WI38 (cell line): ENCODE results near the gene PDE4D.
A peak's percentile ranks its signal among the peaks of the same experiment; 100 is the strongest.

Source experiments
- H3K4me3 ChIP-seq: 2 replicates; pipeline ENCODE4 v1.5.1; 2011; ENCODE audit warnings: low read depth, mild to moderate bottlenecking, control low read depth, low read length
- TF ChIP-seq, protein P1 (sequence below): IDR thresholded peaks from 2 replicates; pipeline ENCODE4 v1.5.1; 2012; ENCODE audit warnings: low read depth, mild to moderate bottlenecking, control low read depth, low read length

PDE4D gene

GRCh38 chr5:59807806-59808205 is 85.7 kb downstream of the PDE4D start:
- TF ChIP-seq, protein P1, sequence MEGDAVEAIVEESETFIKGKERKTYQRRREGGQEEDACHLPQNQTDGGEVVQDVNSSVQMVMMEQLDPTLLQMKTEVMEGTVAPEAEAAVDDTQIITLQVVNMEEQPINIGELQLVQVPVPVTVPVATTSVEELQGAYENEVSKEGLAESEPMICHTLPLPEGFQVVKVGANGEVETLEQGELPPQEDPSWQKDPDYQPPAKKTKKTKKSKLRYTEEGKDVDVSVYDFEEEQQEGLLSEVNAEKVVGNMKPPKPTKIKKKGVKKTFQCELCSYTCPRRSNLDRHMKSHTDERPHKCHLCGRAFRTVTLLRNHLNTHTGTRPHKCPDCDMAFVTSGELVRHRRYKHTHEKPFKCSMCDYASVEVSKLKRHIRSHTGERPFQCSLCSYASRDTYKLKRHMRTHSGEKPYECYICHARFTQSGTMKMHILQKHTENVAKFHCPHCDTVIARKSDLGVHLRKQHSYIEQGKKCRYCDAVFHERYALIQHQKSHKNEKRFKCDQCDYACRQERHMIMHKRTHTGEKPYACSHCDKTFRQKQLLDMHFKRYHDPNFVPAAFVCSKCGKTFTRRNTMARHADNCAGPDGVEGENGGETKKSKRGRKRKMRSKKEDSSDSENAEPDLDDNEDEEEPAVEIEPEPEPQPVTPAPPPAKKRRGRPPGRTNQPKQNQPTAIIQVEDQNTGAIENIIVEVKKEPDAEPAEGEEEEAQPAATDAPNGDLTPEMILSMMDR = no peak
- no peak overlapping the region for H3K4me3 ChIP-seq

- TF ChIP-seq, protein P1 = no peak
- no peak overlapping the region for H3K4me3 ChIP-seq
These were observed 93.1 kb downstream of the PDE4D start for GRCh38 chr5:59800347-59800893.

DNA sequence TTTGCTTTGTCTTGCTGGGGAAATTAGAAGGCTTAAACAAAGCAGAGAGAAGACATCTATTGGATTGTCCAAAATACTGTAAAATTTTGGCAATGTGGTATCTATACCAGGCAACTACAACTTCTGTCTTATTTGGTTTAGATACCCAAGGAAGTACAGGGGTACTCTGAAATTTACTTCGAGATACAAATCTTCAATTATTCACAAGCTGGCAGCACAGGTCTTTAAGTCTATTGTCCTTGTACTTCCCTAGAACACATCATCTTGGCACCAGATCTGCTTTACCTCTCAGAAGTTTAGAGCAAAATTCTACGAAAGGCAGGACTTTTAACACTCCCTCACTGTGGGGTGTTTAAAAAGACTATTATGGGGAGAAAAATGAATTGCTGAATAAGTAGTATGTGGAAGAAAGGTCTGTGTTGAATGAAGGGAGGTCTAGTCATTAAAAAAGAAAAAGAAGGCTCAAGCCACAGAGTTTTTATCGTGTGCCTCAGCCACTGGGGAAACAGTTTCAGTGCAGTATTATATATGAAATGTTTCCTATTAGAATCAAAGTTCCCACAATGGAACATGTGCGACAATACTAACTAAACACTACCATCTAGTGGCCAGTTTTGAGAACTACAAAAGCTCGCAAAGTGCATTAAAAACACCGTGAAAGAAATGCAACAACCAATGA is 93.7 kb downstream of the PDE4D start:
- H3K4me3 ChIP-seq = no peak overlapping the region

GRCh38 chr5:59798862-59799667 is 94.5 kb downstream of the PDE4D start:
- no peak overlapping the region for H3K4me3 ChIP-seq
- TF ChIP-seq, protein P1 = no peak

More for the DNA sequence above, 93.7 kb downstream of the PDE4D start:
- TF ChIP-seq, protein P1 = peak; percentile 50

- TF ChIP-seq, protein P1 = no peak
- H3K4me3 ChIP-seq = no peak overlapping the region
These were observed 98.4 kb downstream of the PDE4D start for GRCh38 chr5:59795141-59795540.

GRCh38 chr5:59792983-59793585 is 100.4 kb downstream of the PDE4D start:
- no peak overlapping the region for H3K4me3 ChIP-seq
- TF ChIP-seq, protein P1 = no peak

DNA sequence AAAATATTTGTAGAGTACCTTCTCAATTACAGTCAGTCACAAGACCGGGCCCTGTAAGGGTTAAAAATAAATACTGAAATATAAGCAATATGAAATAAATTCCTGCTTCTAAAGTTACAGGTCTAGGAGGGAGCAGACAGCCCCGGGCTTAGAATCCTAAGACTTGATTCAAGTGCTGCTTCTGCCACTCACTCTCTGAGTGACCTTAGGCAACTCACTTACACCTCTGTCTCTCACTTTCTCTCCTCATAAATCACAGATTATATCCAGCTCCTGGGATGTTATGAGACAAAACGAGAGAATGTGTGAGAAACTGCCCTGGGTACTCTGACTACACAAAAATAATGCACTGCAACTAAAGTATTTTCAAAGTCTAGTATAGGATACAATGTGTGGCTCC is 101.9 kb downstream of the PDE4D start:
- TF ChIP-seq, protein P1 = no peak

More for the DNA sequence above, 101.9 kb downstream of the PDE4D start:
- H3K4me3 ChIP-seq = no peak overlapping the region
